CD1c-positive myeloid dendritic cell (primary cell): ENCODE measurements around the gene RPS19.

ENCODE experiments used
- DNase-seq: peaks from one replicate; pipeline ENCODE4 v3.0.0-alpha.2; 2016; ENCODE audit errors: extremely low spot score

RPS19 gene

GRCh38 chr19:41859618-41860418 lies at the start of gene RPS19:
RPS19 (plus strand) TSS chr19:41860255; CDS start chr19:41860775, 520 bp downstream.
- peak; percentile 99 for DNase-seq

- DNase-seq = no peak
These were observed 49.8 kb upstream of the RPS19 start for GRCh38 chr19:41810301-41810700.

GRCh38 chr19:41811036-41811435 lies 49.0 kb upstream of the RPS19 start:
- DNase-seq = peak; percentile 90

- no peak for DNase-seq
These were observed 48.1 kb upstream of the RPS19 start for GRCh38 chr19:41811981-41812380.

GRCh38 chr19:41813911-41814310 lies 46.1 kb upstream of the RPS19 start:
- DNase-seq = no peak

- no peak for DNase-seq
These were observed 44.8 kb upstream of the RPS19 start for GRCh38 chr19:41815301-41815700.

- no peak for DNase-seq
These were observed 43.3 kb upstream of the RPS19 start for GRCh38 chr19:41816761-41817160.

- peak; percentile 79 for DNase-seq
These were observed 38.9 kb upstream of the RPS19 start for GRCh38 chr19:41821003-41821735.

GRCh38 chr19:41837981-41838708 lies 21.9 kb upstream of the RPS19 start:
- DNase-seq = no peak

- DNase-seq = no peak
These were observed 20.8 kb upstream of the RPS19 start for GRCh38 chr19:41839211-41839610.

- DNase-seq = no peak
These were observed 16.7 kb upstream of the RPS19 start for GRCh38 chr19:41843371-41843770.

- DNase-seq = no peak
These were observed 15.5 kb upstream of the RPS19 start, which contains the start of gene LYPD4 for GRCh38 chr19:41844601-41845000. LYPD4 (minus strand) TSS chr19:41844683; CDS start chr19:41839285, 5,398 bp downstream.

- no peak for DNase-seq
These were observed 15.2 kb upstream of the RPS19 start, which contains the start of gene DMRTC2 for GRCh38 chr19:41845001-41845050. DMRTC2 (plus strand) TSS chr19:41845042; CDS start chr19:41847429, 2,387 bp downstream.

GRCh38 chr19:41845051-41845590 lies 14.9 kb upstream of the RPS19 start:
- DNase-seq = no peak

- no peak for DNase-seq
These were observed 12.5 kb upstream of the RPS19 start for GRCh38 chr19:41847351-41848105.

- DNase-seq = no peak
These were observed 11.4 kb upstream of the RPS19 start for GRCh38 chr19:41848666-41849065.

GRCh38 chr19:41849067-41849466 lies 11.0 kb upstream of the RPS19 start:
- no peak for DNase-seq

- no peak for DNase-seq
These were observed 9.7 kb upstream of the RPS19 start for GRCh38 chr19:41850381-41850780.

GRCh38 chr19:41851456-41851855 lies 8.6 kb upstream of the RPS19 start:
- no peak for DNase-seq

- no peak for DNase-seq
These were observed 6.7 kb upstream of the RPS19 start for GRCh38 chr19:41853344-41853743.

- DNase-seq = no peak
These were observed 6.3 kb upstream of the RPS19 start for GRCh38 chr19:41853768-41854167.

- no peak for DNase-seq
These were observed 840 bp upstream of the RPS19 start for GRCh38 chr19:41859213-41859617.
